GM12874 (cell line): ENCODE measurements around the gene DFFA.

Experiments used
- CTCF ChIP-seq: IDR thresholded peaks from 2 replicates; pipeline ENCODE4 v1.5.1; 2011; ENCODE audit warnings: low read depth, mild to moderate bottlenecking, control low read depth, low read length, moderate library complexity; ENCODE audit not compliant: insufficient read depth

DFFA gene

GRCh38 chr1:10516925-10517676, 44.8 kb upstream of the DFFA start:
- TF ChIP-seq CTCF = no peak

- TF ChIP-seq CTCF = no peak
These were observed 43.8 kb upstream of the DFFA start for GRCh38 chr1:10515976-10516750.

- TF ChIP-seq CTCF = no peak
These were observed 43.1 kb upstream of the DFFA start for GRCh38 chr1:10515301-10515975.

GRCh38 chr1:10514490-10515235, 42.3 kb upstream of the DFFA start:
- peak; percentile 26; the same call in 1 of the 2 replicates for TF ChIP-seq CTCF

- no peak for TF ChIP-seq CTCF
These were observed 40.9 kb upstream of the DFFA start for GRCh38 chr1:10513199-10513598.

- TF ChIP-seq CTCF = no peak
These were observed 39.2 kb upstream of the DFFA start for GRCh38 chr1:10511494-10511885.
